Measurements from ENCODE around the gene ATXN3L. TPM values are rescaled to one million over a fixed set of nuclear protein-coding genes. Genes with fewer than 3 reads are reported as not detected.

Gene ATXN3L
- total and polyA plus RNA-seq, 10 of the 15 experiments (the other 5 are each of a cell fraction or from before 2014, with no cell fraction given): not detected

DNA sequence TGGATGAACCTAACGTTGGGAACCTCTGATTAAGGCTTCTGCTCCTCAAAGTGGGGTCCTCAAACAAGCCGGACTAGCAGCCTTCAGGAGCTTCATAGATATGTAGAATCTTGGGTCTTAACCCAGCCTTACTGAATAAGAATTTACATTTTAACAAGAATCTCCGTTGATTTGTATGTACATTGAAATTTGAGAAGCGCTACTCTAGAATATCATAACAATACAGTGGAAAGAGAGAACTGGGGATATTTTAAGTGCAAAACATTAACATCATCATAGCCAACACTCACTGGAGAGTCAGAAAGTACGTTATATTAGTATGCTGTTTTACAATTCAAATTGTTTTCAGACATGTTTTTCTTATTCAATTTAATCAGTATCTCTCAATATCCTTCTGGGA lies 31.2 kb downstream of the ATXN3L start:
- ChIA-PET POLR2A (no interaction called here), CTCF (no interaction called here), RAD21 (ENCODE audit: unreplicated experiment) (no interaction called here), SMC1A (ENCODE audit: uncharacterized antibody, unreplicated experiment) (interaction anchor here (1.4 kb wide), 1 partner anchor 47 kb away, joined by 3 read pairs; no protein-coding TSS in a partner anchor)
- peaks cover 10% of the 10 kb centered on the region; the same call in 2 of the 3 replicates for H3K9me3 ChIP-seq (replicated peaks; ENCODE audit: control insufficient read depth, insufficient read depth, low read length)
- H3K4me1 ChIP-seq (ENCODE audit: control insufficient read depth, insufficient read depth, low read length): no peaks in the 10 kb centered on the region
- FAIRE-seq (no peak), DNase-seq (ENCODE audit: low read depth, low spot score) (no peak), ATAC-seq (no peak)
- in situ Hi-C loops (cut with MboI) (no loop called here), intact Hi-C loops (cut with micrococcal nuclease; ENCODE audit: unreplicated experiment) (no loop called here)
- no peak overlapping the region for H3K4me2 ChIP-seq (ENCODE audit: control insufficient read depth, insufficient read depth)
- no peak overlapping the region for H3K27ac ChIP-seq (ENCODE audit: control insufficient read depth, insufficient read depth)
- H2AFZ ChIP-seq (ENCODE audit: control insufficient read depth, low read depth, low read length): no peak overlapping the region
- no peaks in the 10 kb centered on the region for H3K79me2 ChIP-seq (ENCODE audit: control insufficient read depth, insufficient read depth, low read length)
- H3K9ac ChIP-seq (ENCODE audit: control insufficient read depth, insufficient read depth, low read length): no peak overlapping the region
- no peaks in the 10 kb centered on the region for H3K36me3 ChIP-seq (ENCODE audit: control insufficient read depth in 2 of 2, insufficient read depth in 2 of 2, low read length in 1 of 2)
- H4K20me1 ChIP-seq (ENCODE audit: control insufficient read depth, insufficient read depth): no peaks in the 10 kb centered on the region
- WGBS (ENCODE audit: insufficient coverage, insufficient replicate concordance, low lambda C conversion rate, missing lambda C conversion rate): 59% methylated on average over 5 of the region's 5 CpGs
- no peak overlapping the region for H3K4me3 ChIP-seq
- TF ChIP-seq, protein P1, sequence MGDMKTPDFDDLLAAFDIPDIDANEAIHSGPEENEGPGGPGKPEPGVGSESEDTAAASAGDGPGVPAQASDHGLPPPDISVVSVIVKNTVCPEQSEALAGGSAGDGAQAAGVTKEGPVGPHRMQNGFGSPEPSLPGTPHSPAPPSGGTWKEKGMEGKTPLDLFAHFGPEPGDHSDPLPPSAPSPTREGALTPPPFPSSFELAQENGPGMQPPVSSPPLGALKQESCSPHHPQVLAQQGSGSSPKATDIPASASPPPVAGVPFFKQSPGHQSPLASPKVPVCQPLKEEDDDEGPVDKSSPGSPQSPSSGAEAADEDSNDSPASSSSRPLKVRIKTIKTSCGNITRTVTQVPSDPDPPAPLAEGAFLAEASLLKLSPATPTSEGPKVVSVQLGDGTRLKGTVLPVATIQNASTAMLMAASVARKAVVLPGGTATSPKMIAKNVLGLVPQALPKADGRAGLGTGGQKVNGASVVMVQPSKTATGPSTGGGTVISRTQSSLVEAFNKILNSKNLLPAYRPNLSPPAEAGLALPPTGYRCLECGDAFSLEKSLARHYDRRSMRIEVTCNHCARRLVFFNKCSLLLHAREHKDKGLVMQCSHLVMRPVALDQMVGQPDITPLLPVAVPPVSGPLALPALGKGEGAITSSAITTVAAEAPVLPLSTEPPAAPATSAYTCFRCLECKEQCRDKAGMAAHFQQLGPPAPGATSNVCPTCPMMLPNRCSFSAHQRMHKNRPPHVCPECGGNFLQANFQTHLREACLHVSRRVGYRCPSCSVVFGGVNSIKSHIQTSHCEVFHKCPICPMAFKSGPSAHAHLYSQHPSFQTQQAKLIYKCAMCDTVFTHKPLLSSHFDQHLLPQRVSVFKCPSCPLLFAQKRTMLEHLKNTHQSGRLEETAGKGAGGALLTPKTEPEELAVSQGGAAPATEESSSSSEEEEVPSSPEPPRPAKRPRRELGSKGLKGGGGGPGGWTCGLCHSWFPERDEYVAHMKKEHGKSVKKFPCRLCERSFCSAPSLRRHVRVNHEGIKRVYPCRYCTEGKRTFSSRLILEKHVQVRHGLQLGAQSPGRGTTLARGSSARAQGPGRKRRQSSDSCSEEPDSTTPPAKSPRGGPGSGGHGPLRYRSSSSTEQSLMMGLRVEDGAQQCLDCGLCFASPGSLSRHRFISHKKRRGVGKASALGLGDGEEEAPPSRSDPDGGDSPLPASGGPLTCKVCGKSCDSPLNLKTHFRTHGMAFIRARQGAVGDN (IDR thresholded peaks at IDR 0.05): no peak
- TF ChIP-seq MEF2B (IDR thresholded peaks at IDR 0.05; ENCODE audit: partially characterized antibody, poor library complexity, severe bottlenecking) (no peak), TCF3 (IDR thresholded peaks at IDR 0.05; ENCODE audit: borderline replicate concordance, insufficient read depth, low read depth, low read length) (no peak), RAD21 (IDR thresholded peaks at IDR 0.05; ENCODE audit: insufficient read depth, low read depth, low read length) (no peak), STAT1 (conservative IDR thresholded peaks at IDR 0.05) (no peak)
- H3K27me3 ChIP-seq (replicated peaks in 1 of 2; ENCODE audit: control insufficient read depth in 2 of 2, insufficient read depth in 2 of 2, low read length in 1 of 2): no peaks in the 10 kb centered on the region
- no TSS peak for BruUV-seq (replicated peaks)
